ENCODE measurements around the gene SERTAD3. TPM values are rescaled to one million over a fixed set of nuclear protein-coding genes. Genes with fewer than 3 reads are reported as not detected.
A peak's percentile ranks its signal among the peaks of the same experiment; 100 is the strongest.

SERTAD3 gene
- total RNA-seq, 2 donors from 2014 or later: 22.7 to 37.3 TPM

DNA sequence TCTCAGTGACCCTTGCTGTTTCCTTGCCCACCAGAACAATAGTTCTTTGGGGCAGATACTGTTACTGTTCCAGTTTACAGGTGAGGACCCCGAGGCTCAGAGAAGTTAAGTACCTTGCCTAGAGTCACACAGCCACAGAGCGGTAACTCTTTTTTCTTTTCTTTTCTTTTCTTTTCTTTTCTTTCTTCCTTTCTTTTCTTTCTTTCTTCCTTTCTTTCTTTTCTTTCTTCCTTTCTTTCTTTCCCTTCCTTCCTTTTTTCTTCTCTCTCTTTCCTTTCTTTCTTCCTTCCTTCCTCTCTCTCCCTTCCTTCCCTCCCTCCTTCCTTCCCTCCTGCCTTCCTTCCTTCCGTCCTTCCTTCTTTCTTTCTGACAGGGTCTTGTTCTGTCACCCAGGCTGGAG is 26.1 kb downstream of the SERTAD3 start:
- peaks cover 6 to 7% of the 10 kb centered on the region in 2 donors for H3K36me3 ChIP-seq
- intact Hi-C loops (cut with DNase I): no loop called here
- H3K4me1 ChIP-seq (replicated peaks): peaks cover 4% of the 10 kb centered on the region
- H3K27me3 ChIP-seq (replicated peaks; ENCODE audit: insufficient read depth): no peaks in the 10 kb centered on the region
- DNase-seq (ENCODE audit: low spot score): no peak
- WGBS: 92% methylated on average over 3 of the region's 3 CpGs
- no peak overlapping the region for H3K4me3 ChIP-seq
- H3K9me3 ChIP-seq: no peaks in the 10 kb centered on the region
- TF ChIP-seq CTCF (IDR thresholded peaks at IDR 0.05) (no peak), POLR2A (IDR thresholded peaks at IDR 0.05) (no peak), POLR2AphosphoS5 (IDR thresholded peaks at IDR 0.05) (no peak)
- peak overlapping the region in 1 of 2 donors; percentile 60 for H3K27ac ChIP-seq

- Histone ChIP-seq H3K27ac (peak overlapping the region; percentile 23 to 60), H3K9me3 (no peaks in the 10 kb centered on the region), H3K4me1 (replicated peaks) (peaks cover 2% of the 10 kb centered on the region), H3K36me3 (peaks cover 1 to 3% of the 10 kb centered on the region in 2 donors), H3K4me3 (no peak overlapping the region), H3K27me3 (replicated peaks; ENCODE audit: insufficient read depth) (no peaks in the 10 kb centered on the region)
- intact Hi-C loops (cut with DNase I): no loop called here
- 81% methylated on average over 4 of the region's 4 CpGs for WGBS
- no peak for TF ChIP-seq CTCF (IDR thresholded peaks at IDR 0.05)
- DNase-seq (ENCODE audit: low spot score): no peak
Observed at GRCh38 chr19:40417643-40417981, 26.5 kb downstream of the SERTAD3 start.

DNA sequence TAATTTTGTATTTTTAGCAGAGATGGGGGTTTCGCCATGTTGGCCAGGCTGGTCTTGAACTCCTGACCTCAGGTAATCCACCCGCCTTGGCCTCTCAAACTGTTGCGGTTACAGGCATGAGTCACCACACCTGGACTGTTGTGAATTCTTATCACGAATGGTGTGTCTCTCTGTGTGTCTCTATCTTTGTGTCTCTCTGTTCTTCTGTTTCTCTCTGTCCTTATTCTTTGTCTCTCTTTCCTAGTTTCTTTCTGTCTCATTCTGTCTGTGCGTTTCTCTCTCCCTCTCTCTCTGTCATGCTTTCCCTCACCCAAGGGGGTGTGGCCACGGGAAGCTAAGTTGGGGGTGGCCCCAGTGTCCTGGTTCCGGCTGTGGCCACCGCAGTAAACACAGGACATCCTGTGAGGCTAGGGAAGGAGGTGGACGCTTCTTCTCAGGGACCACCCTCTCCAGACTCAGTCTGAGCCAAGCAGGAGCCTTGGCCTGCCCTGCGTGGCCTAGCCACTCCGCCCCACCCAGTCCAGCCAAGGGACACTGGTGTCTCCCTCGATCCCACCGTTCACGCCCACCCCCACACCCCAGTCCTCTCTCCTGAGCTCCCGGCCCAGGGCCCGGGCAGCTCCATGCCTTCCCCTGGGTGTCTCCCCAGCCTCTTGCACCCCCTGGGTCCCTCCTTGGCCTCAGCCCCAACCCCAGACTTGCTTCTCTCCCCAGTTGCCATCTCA is 27.1 kb downstream of the SERTAD3 start:
- Histone ChIP-seq H3K4me3 (no peak overlapping the region), H3K4me1 (replicated peaks) (no peaks in the 10 kb centered on the region), H3K9me3 (no peaks in the 10 kb centered on the region), H3K27me3 (replicated peaks; ENCODE audit: insufficient read depth) (no peaks in the 10 kb centered on the region), H3K36me3 (no peaks in the 10 kb centered on the region), H3K27ac (peak overlapping the region; percentile 23 to 60)
- TF ChIP-seq CTCF (IDR thresholded peaks at IDR 0.05) (no peak), POLR2A (IDR thresholded peaks at IDR 0.05) (peak; percentile 17), POLR2AphosphoS5 (IDR thresholded peaks at IDR 0.05) (peak; percentile 50)
- 54% methylated on average over 16 of the region's 16 CpGs for WGBS
- intact Hi-C loops (cut with DNase I): no loop called here
- no peak for DNase-seq (ENCODE audit: low spot score)

DNA sequence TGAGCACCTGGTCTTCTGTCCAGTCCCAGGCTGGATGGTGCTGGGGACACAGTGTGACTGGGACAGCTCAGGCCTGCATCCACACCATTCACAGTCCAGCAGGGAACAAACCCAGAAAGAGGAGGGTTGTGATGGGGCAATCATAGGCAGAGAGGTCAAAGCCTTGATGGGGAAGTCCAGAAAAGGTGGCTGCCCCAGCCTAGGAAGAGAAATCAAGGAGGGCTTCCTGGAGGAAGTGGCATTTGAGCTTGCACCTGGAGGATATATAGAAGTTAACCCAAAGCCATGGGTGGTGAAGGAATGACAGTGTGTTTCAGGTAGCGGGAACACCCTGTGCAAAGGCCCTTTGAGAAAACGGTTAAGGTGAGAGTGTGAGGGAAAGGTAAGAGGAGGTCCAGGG is 28.4 kb downstream of the SERTAD3 start:
- intact Hi-C loops (cut with DNase I): no loop called here
- no peaks in the 10 kb centered on the region for H3K4me1 ChIP-seq (replicated peaks)
- H3K36me3 ChIP-seq: no peaks in the 10 kb centered on the region
- no peaks in the 10 kb centered on the region for H3K9me3 ChIP-seq
- TF ChIP-seq POLR2A (IDR thresholded peaks at IDR 0.05): no peak
- no peak for TF ChIP-seq CTCF (IDR thresholded peaks at IDR 0.05)
- TF ChIP-seq POLR2AphosphoS5 (IDR thresholded peaks at IDR 0.05): no peak
- no peak overlapping the region for H3K27ac ChIP-seq
- H3K27me3 ChIP-seq (replicated peaks; ENCODE audit: insufficient read depth): no peaks in the 10 kb centered on the region
- DNase-seq (ENCODE audit: low spot score): no peak
- 98% methylated on average over 2 of the region's 2 CpGs for WGBS
- H3K4me3 ChIP-seq: no peak overlapping the region
